Activated T-helper 17 cell treated with anti-CD3 and anti-CD28 coated beads, Interleukin-2, amount 50 U/mL, for 72 hours (primary cell): ENCODE measurements around the gene PPP2R1A. TPM values are rescaled to one million over a fixed set of nuclear protein-coding genes. Genes with fewer than 3 reads are reported as not detected.
"Not testable (repeated sequence)": the region's sequence is repeated elsewhere in the genome, so short reads cannot be mapped to it uniquely, and the experiment has no call there.

Experiments used
- ATAC-seq: fragments of 150-1000 bp; cut with Tn5 transposase; replicated peaks from 2 replicates; pipeline ENCODE4 v1.10.0; 2021; ENCODE audit warnings: mild to moderate bottlenecking, moderate library complexity
- H3K27ac Mint-ChIP-seq: one replicate; pipeline ENCODE4 v1.8.0; 2022; ENCODE audit warnings: mixed read lengths
- H3K27me3 Mint-ChIP-seq: one replicate; pipeline ENCODE4 v1.8.0; 2022; ENCODE audit warnings: mixed read lengths
- H3K36me3 Mint-ChIP-seq: one replicate; pipeline ENCODE4 v1.8.0; 2022; ENCODE audit warnings: low read depth, mild to moderate bottlenecking, mixed read lengths
- H3K4me1 Mint-ChIP-seq: one replicate; pipeline ENCODE4 v1.8.0; 2022; ENCODE audit warnings: mixed read lengths
- H3K4me3 Mint-ChIP-seq: one replicate; pipeline ENCODE4 v1.8.0; 2022; ENCODE audit warnings: mild to moderate bottlenecking, mixed read lengths
- H3K9me3 Mint-ChIP-seq: one replicate; pipeline ENCODE4 v1.8.0; 2022; ENCODE audit warnings: mixed read lengths
- total RNA-seq, 2 donors: library from RNA; stranded (reverse); gene quantifications; one replicate each; pipeline ENCODE4 v1.2.3, GENCODE V29; 2022

PPP2R1A gene
- total RNA-seq, 2 donors from 2014 or later: 165 to 201 TPM

GRCh38 chr19:52244021-52244420 lies 54.2 kb downstream of the PPP2R1A start:
- Mint-ChIP-seq H3K27ac (no peak overlapping the region), H3K4me3 (no peak overlapping the region), H3K4me1 (no peaks in the 10 kb centered on the region), H3K36me3 (no peaks in the 10 kb centered on the region), H3K27me3 (no peaks in the 10 kb centered on the region), H3K9me3 (no peaks in the 10 kb centered on the region)
- no peak for ATAC-seq

DNA sequence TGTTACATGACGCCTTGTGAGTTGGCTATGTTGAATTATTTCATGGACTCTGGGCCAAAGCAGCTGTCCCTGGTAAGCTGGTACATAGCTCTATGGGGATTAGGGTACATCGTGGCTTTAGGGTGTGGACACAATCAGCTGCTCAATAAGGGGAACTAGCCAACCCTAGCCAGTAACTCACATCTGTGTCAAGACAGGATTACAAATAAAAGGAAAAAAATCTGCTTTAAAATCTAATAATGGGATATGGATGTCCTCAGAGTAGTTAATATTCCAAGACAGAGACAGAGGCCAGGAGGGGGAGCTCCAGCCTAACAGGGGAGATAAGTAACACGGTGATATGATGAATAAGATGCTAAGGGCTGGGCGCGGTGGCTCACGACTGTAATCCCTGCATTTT lies 58.4 kb downstream of the PPP2R1A start:
- H3K27me3 Mint-ChIP-seq: no peaks in the 10 kb centered on the region
- H3K27ac Mint-ChIP-seq: no peak overlapping the region
- no peaks in the 10 kb centered on the region for H3K9me3 Mint-ChIP-seq
- H3K36me3 Mint-ChIP-seq: no peaks in the 10 kb centered on the region
- no peaks in the 10 kb centered on the region for H3K4me1 Mint-ChIP-seq
- no peak overlapping the region for H3K4me3 Mint-ChIP-seq
- peak; percentile 70 for ATAC-seq

DNA sequence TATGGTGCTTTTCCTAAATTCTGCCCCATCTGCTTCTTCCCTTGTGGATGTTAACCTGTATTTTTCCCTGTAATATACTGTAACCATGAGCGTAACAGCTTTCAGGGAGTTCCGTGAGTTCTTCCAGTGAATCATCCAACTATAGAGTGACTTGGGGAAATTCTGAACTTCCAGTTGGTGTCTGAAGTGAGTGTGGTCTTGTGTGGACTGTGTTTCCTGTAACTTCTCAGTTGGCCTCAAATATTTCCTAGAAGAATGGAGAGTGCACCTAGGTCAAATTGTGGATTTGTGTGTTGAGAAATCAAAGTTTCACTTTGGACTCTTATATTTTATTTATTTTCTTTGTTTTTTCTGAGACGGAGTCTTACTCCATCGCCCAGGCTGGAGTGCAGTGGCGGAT lies 68.6 kb downstream of the PPP2R1A start:
- Mint-ChIP-seq H3K4me1 (no peaks in the 10 kb centered on the region), H3K9me3 (no peaks in the 10 kb centered on the region), H3K27me3 (peaks cover 5% of the 10 kb centered on the region), H3K27ac (no peak overlapping the region), H3K36me3 (no peaks in the 10 kb centered on the region), H3K4me3 (no peak overlapping the region)
- no peak for ATAC-seq

DNA sequence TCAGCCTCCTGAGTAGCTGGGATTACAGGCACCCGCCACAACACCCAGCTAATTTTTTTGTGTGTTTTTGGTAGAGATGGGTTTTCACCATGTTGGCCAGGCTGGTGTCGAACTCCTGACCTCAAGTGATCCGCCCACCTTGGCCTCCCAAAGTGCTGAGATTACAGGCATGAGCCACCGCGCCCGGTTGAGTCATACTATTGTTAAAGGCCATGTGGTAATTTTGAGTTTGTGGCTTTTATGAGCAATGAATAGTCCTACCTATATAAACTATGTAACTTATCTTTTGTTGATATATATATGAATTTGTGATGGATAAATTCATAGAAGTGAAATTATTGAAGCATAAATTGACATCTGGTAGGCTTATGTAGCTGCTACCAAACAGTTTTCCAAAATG lies 75.7 kb downstream of the PPP2R1A start:
- not testable (repeated sequence) for H3K4me3 Mint-ChIP-seq, H3K27ac Mint-ChIP-seq, H3K27me3 Mint-ChIP-seq, ATAC-seq, H3K9me3 Mint-ChIP-seq, H3K4me1 Mint-ChIP-seq
- H3K36me3 Mint-ChIP-seq: peaks cover 14% of the 10 kb centered on the region

GRCh38 chr19:52269338-52270261 lies 79.7 kb downstream of the PPP2R1A start, which contains the start of gene ZNF766:
ZNF766 (plus strand) TSS chr19:52269587; CDS start chr19:52269614, 27 bp downstream.
- H3K27me3 Mint-ChIP-seq: no peaks in the 10 kb centered on the region
- peaks cover 11% of the 10 kb centered on the region for H3K9me3 Mint-ChIP-seq
- peaks cover 53% of the 10 kb centered on the region for H3K36me3 Mint-ChIP-seq
- peaks cover 33% of the 10 kb centered on the region for H3K4me1 Mint-ChIP-seq
- peak within 1 kb of the TSS; percentile 95 for H3K4me3 Mint-ChIP-seq
- peak within 1 kb of the TSS; percentile 91 for H3K27ac Mint-ChIP-seq
- ATAC-seq: peak; percentile 99

DNA sequence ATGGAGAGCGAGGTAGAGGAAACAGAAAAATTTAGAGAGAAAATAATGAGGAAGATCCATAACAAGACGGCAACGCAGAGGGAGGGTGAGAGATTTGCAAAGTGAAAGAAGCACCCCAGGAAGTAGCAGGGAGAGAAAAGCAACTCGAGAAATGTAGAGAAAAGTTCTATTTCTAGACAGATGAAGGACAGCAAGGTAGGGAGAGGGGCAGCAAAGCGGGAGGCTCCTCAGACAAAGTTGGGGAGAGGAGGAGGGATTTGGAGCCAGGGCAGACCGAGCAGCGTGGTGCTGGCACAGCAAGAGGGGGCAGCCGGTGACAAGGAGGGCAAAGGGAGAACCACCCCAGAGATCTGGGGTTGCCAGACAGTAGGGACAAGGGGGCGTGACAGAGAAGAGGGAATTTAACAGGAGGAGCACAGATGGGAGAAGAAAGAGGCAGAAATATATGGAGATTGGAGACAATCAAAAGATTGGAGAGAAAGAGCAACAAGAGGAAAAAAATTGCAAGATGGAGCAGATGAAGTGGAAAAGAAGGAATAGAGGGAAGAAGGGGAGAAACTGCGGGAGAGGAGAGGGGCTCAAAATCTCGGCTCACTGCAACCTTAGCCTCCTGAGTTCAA lies 80.5 kb downstream of the PPP2R1A start:
- peaks cover 61% of the 10 kb centered on the region for H3K36me3 Mint-ChIP-seq
- peaks cover 35% of the 10 kb centered on the region for H3K4me1 Mint-ChIP-seq
- no peak for ATAC-seq
- peaks cover 11% of the 10 kb centered on the region for H3K9me3 Mint-ChIP-seq
- no peaks in the 10 kb centered on the region for H3K27me3 Mint-ChIP-seq
- H3K4me3 Mint-ChIP-seq: peak overlapping the region; percentile 95
- H3K27ac Mint-ChIP-seq: peak overlapping the region; percentile 91

DNA sequence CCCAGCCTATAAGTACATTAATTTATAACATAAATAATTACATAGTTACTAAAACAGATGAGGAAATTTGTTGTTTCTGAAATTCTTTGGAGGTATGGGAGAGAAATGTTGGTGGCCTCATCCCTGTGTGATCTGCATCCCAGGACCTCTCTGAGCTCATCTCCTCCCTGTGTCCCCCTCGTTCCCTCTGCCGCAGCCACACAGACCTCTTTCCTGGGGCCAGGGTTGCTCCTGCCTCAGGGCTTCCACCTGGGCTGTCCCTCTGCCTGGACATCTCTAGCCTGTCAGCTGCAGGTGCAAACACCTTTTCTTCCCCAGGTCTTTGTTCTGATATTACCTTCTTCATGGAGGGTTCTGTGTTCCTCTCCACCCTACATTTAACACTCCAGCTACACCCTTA lies 83.4 kb downstream of the PPP2R1A start:
- Mint-ChIP-seq H3K4me3 (peak overlapping the region; percentile 21), H3K9me3 (peaks cover 11% of the 10 kb centered on the region), H3K27me3 (no peaks in the 10 kb centered on the region), H3K4me1 (peaks cover 41% of the 10 kb centered on the region), H3K27ac (peak overlapping the region; percentile 46), H3K36me3 (peaks cover 90% of the 10 kb centered on the region)
- ATAC-seq: no peak

GRCh38 chr19:52274191-52274590 lies 84.3 kb downstream of the PPP2R1A start:
- peaks cover 49% of the 10 kb centered on the region for H3K4me1 Mint-ChIP-seq

GRCh38 chr19:52275988-52276387 lies 86.1 kb downstream of the PPP2R1A start:
- no peak for ATAC-seq
- Mint-ChIP-seq H3K9me3 (peaks cover 18% of the 10 kb centered on the region), H3K4me1 (peaks cover 42% of the 10 kb centered on the region), H3K36me3 (peaks cover 88% of the 10 kb centered on the region), H3K27ac (no peak overlapping the region), H3K27me3 (no peaks in the 10 kb centered on the region), H3K4me3 (no peak overlapping the region)

More at GRCh38 chr19:52274191-52274590, 84.3 kb downstream of the PPP2R1A start:
- Mint-ChIP-seq H3K27me3 (no peaks in the 10 kb centered on the region), H3K36me3 (peaks cover 99% of the 10 kb centered on the region), H3K27ac (no peak overlapping the region), H3K9me3 (peaks cover 15% of the 10 kb centered on the region), H3K4me3 (no peak overlapping the region)
- ATAC-seq: no peak

DNA sequence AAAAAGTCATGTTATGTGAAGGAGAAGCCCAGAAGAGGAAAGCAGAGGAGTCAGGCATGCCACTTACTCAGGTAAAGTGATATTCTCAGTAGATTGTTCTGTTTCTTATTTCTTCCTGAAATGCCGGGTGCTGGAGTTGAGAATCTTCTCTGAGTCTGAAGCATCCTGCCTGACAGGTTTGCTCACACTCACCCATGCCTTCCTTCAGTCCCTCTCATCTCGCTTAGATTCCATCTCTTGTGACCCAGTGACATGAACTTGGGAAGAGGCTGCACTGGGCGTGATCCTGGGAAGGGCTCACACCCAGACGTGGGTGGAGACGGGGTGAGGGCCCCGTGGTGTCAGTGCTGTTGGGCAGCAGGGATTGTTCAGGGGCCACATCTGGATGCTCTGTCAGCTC lies 87.6 kb downstream of the PPP2R1A start:
- H3K27me3 Mint-ChIP-seq: no peaks in the 10 kb centered on the region
- H3K9me3 Mint-ChIP-seq: peaks cover 18% of the 10 kb centered on the region
- H3K4me3 Mint-ChIP-seq: peak overlapping the region; percentile 50
- peaks cover 88% of the 10 kb centered on the region for H3K36me3 Mint-ChIP-seq
- no peak overlapping the region for H3K27ac Mint-ChIP-seq
- ATAC-seq: no peak
- peaks cover 36% of the 10 kb centered on the region for H3K4me1 Mint-ChIP-seq

Other genes with a start within 250 kb of the PPP2R1A start
- gene ZNF350, start 203.2 kb upstream of the PPP2R1A start, total RNA-seq: 10 to 100 TPM in 1 of 2 donors, 1 to 10 TPM in 1; 6.2 to 12.8 TPM
- gene ZNF615, start 181.8 kb upstream of the PPP2R1A start, total RNA-seq: 10 to 100 TPM in 1 of 2 donors, 1 to 10 TPM in 1; 5.9 to 15.2 TPM
- gene ZNF614, start 161.7 kb upstream of the PPP2R1A start, total RNA-seq: 1 to 10 TPM; 7.0 to 7.7 TPM
- 10 to 100 TPM; 14.7 to 32.8 TPM for gene ZNF432, start 141.2 kb upstream of the PPP2R1A start, total RNA-seq
- 10 to 100 TPM; 17.8 to 29.1 TPM for gene ZNF841, start 94.3 kb upstream of the PPP2R1A start, total RNA-seq
- gene ZNF616, start 50.1 kb upstream of the PPP2R1A start, total RNA-seq: 10 to 100 TPM in 1 of 2 donors, 1 to 10 TPM in 1; 5.4 to 11.6 TPM
- 10 to 100 TPM in 1 of 2 donors, 1 to 10 TPM in 1; 8.8 to 15.1 TPM for gene ZNF836, start 18.4 kb upstream of the PPP2R1A start, total RNA-seq
- gene ZNF766, start 79.5 kb downstream of the PPP2R1A start, total RNA-seq: 10 to 100 TPM; 18.4 to 31.4 TPM
- gene ZNF480, start 107.1 kb downstream of the PPP2R1A start, total RNA-seq: 1 to 10 TPM; 2.5 to 9.6 TPM
- 1 to 10 TPM in 1 of 2 donors, under 1 TPM in 1; 0.17 to 3.8 TPM for gene ZNF610, start 146.2 kb downstream of the PPP2R1A start, total RNA-seq
- 1 to 10 TPM; 5.7 to 10.0 TPM for gene ZNF880, start 179.9 kb downstream of the PPP2R1A start, total RNA-seq
- gene ZNF528, start 207.8 kb downstream of the PPP2R1A start, total RNA-seq: 10 to 100 TPM in 1 of 2 donors, 1 to 10 TPM in 1; 4.9 to 11.7 TPM
- not detected for gene ZNF534, start 239.1 kb downstream of the PPP2R1A start, total RNA-seq